HepG2 (cell line): ENCODE measurements around the gene OTOP3. TPM values are rescaled to one million over a fixed set of nuclear protein-coding genes. Genes with fewer than 3 reads are reported as not detected.

Experiments used
- AGO2 ChIP-seq: fragments of 200-400 bp; formaldehyde crosslinking; optimal IDR thresholded peaks from 2 replicates; pipeline ENCODE3; 2017; ENCODE audit warnings: mild to moderate bottlenecking, low read depth, low read length, moderate library complexity
- HNRNPK ChIP-seq: fragments of 200-400 bp; formaldehyde crosslinking; IDR thresholded peaks from 2 replicates; pipeline ENCODE4 v1.6.1; 2018; ENCODE audit warnings: low read length, low read depth, moderate library complexity, mild to moderate bottlenecking; ENCODE audit not compliant: poor library complexity, severe bottlenecking
- MAX ChIP-seq: IDR thresholded peaks from 2 replicates; pipeline ENCODE4 v1.6.1; 2012; ENCODE audit warnings: inconsistent platforms
- MBD4 ChIP-seq: IDR thresholded peaks from 2 replicates; pipeline ENCODE4 v1.6.1; 2012; ENCODE audit warnings: low read length, inconsistent platforms, borderline replicate concordance
- NFE2L2 ChIP-seq: fragments of 150-350 bp; IDR thresholded peaks from 2 replicates; pipeline ENCODE4 v1.6.1; 2014; ENCODE audit warnings: low read length
- NFIB ChIP-seq: sonication (generic); formaldehyde crosslinking; IDR thresholded peaks from 2 replicates; pipeline ENCODE4 v1.9.0; 2021; ENCODE audit warnings: missing genetic modification reagents, mild to moderate bottlenecking, borderline replicate concordance
- NFKBIZ ChIP-seq: IDR thresholded peaks from 2 replicates; pipeline ENCODE4 v1.6.1; 2018; ENCODE audit warnings: missing genetic modification reagents, missing compliant biosample characterization
- RBAK ChIP-seq: sonication (generic); formaldehyde crosslinking; IDR thresholded peaks from 2 replicates; pipeline ENCODE4 v1.5.1; 2020; ENCODE audit warnings: mild to moderate bottlenecking, missing genetic modification reagents
- TGIF2 ChIP-seq: IDR thresholded peaks from 2 replicates; pipeline ENCODE4 v1.6.1; 2016; ENCODE audit warnings: control low read depth, missing compliant biosample characterization
- THAP8 ChIP-seq: sonication (generic); formaldehyde crosslinking; IDR thresholded peaks from 2 replicates; pipeline ENCODE4 v1.5.1; 2020; ENCODE audit warnings: missing genetic modification reagents, mild to moderate bottlenecking, borderline replicate concordance
- ZBTB7A ChIP-seq: sonication (generic); formaldehyde crosslinking; IDR thresholded peaks from 2 replicates; pipeline ENCODE4 v1.8.0; 2022; ENCODE audit warnings: mild to moderate bottlenecking, missing genetic modification reagents
- ZFP41 ChIP-seq: sonication (generic); formaldehyde crosslinking; IDR thresholded peaks from 2 replicates; pipeline ENCODE4 v1.4.0; 2020; ENCODE audit warnings: mild to moderate bottlenecking, missing genetic modification reagents, borderline replicate concordance
- ZFYVE20 ChIP-seq: sonication (generic); formaldehyde crosslinking; IDR thresholded peaks from 2 replicates; pipeline ENCODE4 v1.8.0; 2023; ENCODE audit warnings: low read depth, mild to moderate bottlenecking, moderate library complexity, missing genetic modification reagents, borderline replicate concordance
- ZNF225 ChIP-seq: sonication (generic); formaldehyde crosslinking; IDR thresholded peaks from 2 replicates; pipeline ENCODE4 v1.4.0; 2020; ENCODE audit warnings: mild to moderate bottlenecking, missing genetic modification reagents
- ZNF317 ChIP-seq: sonication (generic); formaldehyde crosslinking; IDR thresholded peaks from 2 replicates; pipeline ENCODE4 v1.5.0; 2020; ENCODE audit warnings: mild to moderate bottlenecking, missing genetic modification reagents
- ZNF616 ChIP-seq: sonication (generic); formaldehyde crosslinking; IDR thresholded peaks from 2 replicates; pipeline ENCODE4 v1.5.0; 2020; ENCODE audit warnings: low read depth, mild to moderate bottlenecking, missing genetic modification reagents
- ZNF75D ChIP-seq: sonication (generic); formaldehyde crosslinking; IDR thresholded peaks from 2 replicates; pipeline ENCODE4 v1.8.1; 2023; ENCODE audit warnings: missing genetic modification reagents, mild to moderate bottlenecking, borderline replicate concordance
- ZNF773 ChIP-seq: sonication (generic); formaldehyde crosslinking; IDR thresholded peaks from 2 replicates; pipeline ENCODE4 v1.4.0; 2020; ENCODE audit warnings: missing genetic modification reagents, borderline replicate concordance
- ZNF782 ChIP-seq: sonication (generic); formaldehyde crosslinking; IDR thresholded peaks from 2 replicates; pipeline ENCODE4 v1.4.0; 2020; ENCODE audit warnings: missing genetic modification reagents, mild to moderate bottlenecking, borderline replicate concordance
- ZNF850 ChIP-seq: sonication (generic); formaldehyde crosslinking; conservative IDR thresholded peaks from 2 replicates; pipeline ENCODE4 v1.9.0; 2021; ENCODE audit warnings: mild to moderate bottlenecking, missing genetic modification reagents
- ZSCAN29 ChIP-seq: sonication (generic); formaldehyde crosslinking; conservative IDR thresholded peaks from 2 replicates; pipeline ENCODE4 v1.4.0; 2020; ENCODE audit warnings: mild to moderate bottlenecking, missing genetic modification reagents
- ZSCAN30 ChIP-seq: sonication (generic); formaldehyde crosslinking; IDR thresholded peaks from 2 replicates; pipeline ENCODE4 v1.5.0; 2020; ENCODE audit warnings: mild to moderate bottlenecking, missing genetic modification reagents
- polyA plus RNA-seq, 8 experiments: library from polyadenylated mRNA; depleted of rRNA in 3 of 8; stranded (reverse) in 7 of 8; unstranded in 1 of 8; fragments of >200 nt; fragmentation: Illumina TruSeq in 4 of 8; extraction: Trizol in 4 of 8; gene quantifications; 2 replicates each; pipeline versions ENCODE4 v1.2.1 to v1.2.3, GENCODE V29; 2011 to 2016; ENCODE audit warnings: low read depth in 4 of 8, missing spikeins in 1 of 8, mixed read lengths in 1 of 8; ENCODE audit not compliant: insufficient read depth in 1 of 8
- total RNA-seq, 5 experiments: library from RNA; depleted of rRNA; stranded (reverse); fragments of >200 nt; fragmentation: Illumina TruSeq; extraction: Trizol; gene quantifications; 2 replicates each; pipeline ENCODE4 v1.2.3, GENCODE V29; 2016; ENCODE audit warnings: low read depth in 1 of 5
- TF ChIP-seq, protein P1 (sequence below): sonication (generic); formaldehyde crosslinking; conservative IDR thresholded peaks from 2 replicates; pipeline ENCODE4 v1.4.0; 2020; ENCODE audit warnings: missing genetic modification reagents
- TF ChIP-seq, protein P2 (sequence below): fragments of 450-650 bp; IDR thresholded peaks from 2 replicates; pipeline ENCODE4 v1.6.1; 2017
- TF ChIP-seq, protein P3 (sequence below): sonication (generic); formaldehyde crosslinking; conservative IDR thresholded peaks from 2 replicates; pipeline ENCODE4 v1.5.0; 2020; ENCODE audit warnings: missing genetic modification reagents

OTOP3 gene
- total and polyA plus RNA-seq, 2 of the 13 experiments (the other 11 are each of a cell fraction or from before 2014, with no cell fraction given) = not detected

GRCh38 chr17:74892974-74893911 lies 42.5 kb upstream of the OTOP3 start, which contains the start of gene FADS6 (continued):
- TF ChIP-seq, protein P1, sequence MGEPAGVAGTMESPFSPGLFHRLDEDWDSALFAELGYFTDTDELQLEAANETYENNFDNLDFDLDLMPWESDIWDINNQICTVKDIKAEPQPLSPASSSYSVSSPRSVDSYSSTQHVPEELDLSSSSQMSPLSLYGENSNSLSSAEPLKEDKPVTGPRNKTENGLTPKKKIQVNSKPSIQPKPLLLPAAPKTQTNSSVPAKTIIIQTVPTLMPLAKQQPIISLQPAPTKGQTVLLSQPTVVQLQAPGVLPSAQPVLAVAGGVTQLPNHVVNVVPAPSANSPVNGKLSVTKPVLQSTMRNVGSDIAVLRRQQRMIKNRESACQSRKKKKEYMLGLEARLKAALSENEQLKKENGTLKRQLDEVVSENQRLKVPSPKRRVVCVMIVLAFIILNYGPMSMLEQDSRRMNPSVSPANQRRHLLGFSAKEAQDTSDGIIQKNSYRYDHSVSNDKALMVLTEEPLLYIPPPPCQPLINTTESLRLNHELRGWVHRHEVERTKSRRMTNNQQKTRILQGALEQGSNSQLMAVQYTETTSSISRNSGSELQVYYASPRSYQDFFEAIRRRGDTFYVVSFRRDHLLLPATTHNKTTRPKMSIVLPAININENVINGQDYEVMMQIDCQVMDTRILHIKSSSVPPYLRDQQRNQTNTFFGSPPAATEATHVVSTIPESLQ (CRISPR knock-in tag) = no peak
- no peak for TF ChIP-seq ZSCAN30 (CRISPR knock-in tag)
- TF ChIP-seq, protein P2, sequence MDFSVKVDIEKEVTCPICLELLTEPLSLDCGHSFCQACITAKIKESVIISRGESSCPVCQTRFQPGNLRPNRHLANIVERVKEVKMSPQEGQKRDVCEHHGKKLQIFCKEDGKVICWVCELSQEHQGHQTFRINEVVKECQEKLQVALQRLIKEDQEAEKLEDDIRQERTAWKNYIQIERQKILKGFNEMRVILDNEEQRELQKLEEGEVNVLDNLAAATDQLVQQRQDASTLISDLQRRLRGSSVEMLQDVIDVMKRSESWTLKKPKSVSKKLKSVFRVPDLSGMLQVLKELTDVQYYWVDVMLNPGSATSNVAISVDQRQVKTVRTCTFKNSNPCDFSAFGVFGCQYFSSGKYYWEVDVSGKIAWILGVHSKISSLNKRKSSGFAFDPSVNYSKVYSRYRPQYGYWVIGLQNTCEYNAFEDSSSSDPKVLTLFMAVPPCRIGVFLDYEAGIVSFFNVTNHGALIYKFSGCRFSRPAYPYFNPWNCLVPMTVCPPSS = no peak
- TF ChIP-seq NFKBIZ (CRISPR knock-in tag) = no peak
- TF ChIP-seq ZNF850 (CRISPR knock-in tag) = no peak
- TF ChIP-seq NFIB (CRISPR knock-in tag) = no peak
- no peak for TF ChIP-seq ZNF225 (CRISPR knock-in tag)
- no peak for TF ChIP-seq AGO2
- TF ChIP-seq ZNF317 = peak; percentile 59; the same call in 1 of the 2 replicates
- no peak for TF ChIP-seq ZFYVE20 (CRISPR knock-in tag)
- TF ChIP-seq MAX = 0 out of 2 replicates have a peak, but pooled peaks have one; percentile 35
- TF ChIP-seq NFE2L2 = no peak
- TF ChIP-seq, protein P3, sequence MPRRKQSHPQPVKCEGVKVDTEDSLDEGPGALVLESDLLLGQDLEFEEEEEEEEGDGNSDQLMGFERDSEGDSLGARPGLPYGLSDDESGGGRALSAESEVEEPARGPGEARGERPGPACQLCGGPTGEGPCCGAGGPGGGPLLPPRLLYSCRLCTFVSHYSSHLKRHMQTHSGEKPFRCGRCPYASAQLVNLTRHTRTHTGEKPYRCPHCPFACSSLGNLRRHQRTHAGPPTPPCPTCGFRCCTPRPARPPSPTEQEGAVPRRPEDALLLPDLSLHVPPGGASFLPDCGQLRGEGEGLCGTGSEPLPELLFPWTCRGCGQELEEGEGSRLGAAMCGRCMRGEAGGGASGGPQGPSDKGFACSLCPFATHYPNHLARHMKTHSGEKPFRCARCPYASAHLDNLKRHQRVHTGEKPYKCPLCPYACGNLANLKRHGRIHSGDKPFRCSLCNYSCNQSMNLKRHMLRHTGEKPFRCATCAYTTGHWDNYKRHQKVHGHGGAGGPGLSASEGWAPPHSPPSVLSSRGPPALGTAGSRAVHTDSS (CRISPR knock-in tag) = no peak
- TF ChIP-seq ZBTB7A (CRISPR knock-in tag) = peak; percentile 63; the same call in 1 of the 2 replicates
- no peak for TF ChIP-seq MBD4
- no peak for TF ChIP-seq ZNF782 (CRISPR knock-in tag)
- TF ChIP-seq THAP8 (CRISPR knock-in tag) = no peak
- TF ChIP-seq ZNF773 (CRISPR knock-in tag) = no peak
- TF ChIP-seq ZFP41 = no peak
- no peak for TF ChIP-seq RBAK (CRISPR knock-in tag)
- TF ChIP-seq ZNF75D (CRISPR knock-in tag) = no peak
- no peak for TF ChIP-seq TGIF2
- no peak for TF ChIP-seq HNRNPK
- no peak for TF ChIP-seq ZSCAN29
- TF ChIP-seq ZNF616 (CRISPR knock-in tag) = no peak
